Measurements from ENCODE around the gene KRT31.

DNA sequence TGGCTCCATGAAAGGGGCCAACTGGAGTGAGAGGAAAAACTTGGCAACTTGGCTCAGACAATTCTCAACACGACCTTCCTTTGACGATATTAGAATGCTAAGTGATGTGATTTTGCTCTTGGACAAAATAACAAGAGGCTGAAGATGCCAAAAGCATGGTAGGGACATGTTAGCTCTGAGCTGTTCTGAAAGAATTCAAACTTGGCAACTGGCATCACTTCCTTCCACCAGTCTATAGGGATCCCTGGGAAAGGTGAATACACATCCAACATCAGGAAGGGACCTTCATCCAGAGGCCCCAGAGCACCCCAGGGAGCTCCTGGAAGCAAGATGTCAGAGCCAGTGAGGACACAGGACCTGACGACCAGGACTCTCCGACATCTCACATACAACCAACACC lies 22.7 kb upstream of the KRT31 start:
- TF ChIP-seq, protein P1, sequence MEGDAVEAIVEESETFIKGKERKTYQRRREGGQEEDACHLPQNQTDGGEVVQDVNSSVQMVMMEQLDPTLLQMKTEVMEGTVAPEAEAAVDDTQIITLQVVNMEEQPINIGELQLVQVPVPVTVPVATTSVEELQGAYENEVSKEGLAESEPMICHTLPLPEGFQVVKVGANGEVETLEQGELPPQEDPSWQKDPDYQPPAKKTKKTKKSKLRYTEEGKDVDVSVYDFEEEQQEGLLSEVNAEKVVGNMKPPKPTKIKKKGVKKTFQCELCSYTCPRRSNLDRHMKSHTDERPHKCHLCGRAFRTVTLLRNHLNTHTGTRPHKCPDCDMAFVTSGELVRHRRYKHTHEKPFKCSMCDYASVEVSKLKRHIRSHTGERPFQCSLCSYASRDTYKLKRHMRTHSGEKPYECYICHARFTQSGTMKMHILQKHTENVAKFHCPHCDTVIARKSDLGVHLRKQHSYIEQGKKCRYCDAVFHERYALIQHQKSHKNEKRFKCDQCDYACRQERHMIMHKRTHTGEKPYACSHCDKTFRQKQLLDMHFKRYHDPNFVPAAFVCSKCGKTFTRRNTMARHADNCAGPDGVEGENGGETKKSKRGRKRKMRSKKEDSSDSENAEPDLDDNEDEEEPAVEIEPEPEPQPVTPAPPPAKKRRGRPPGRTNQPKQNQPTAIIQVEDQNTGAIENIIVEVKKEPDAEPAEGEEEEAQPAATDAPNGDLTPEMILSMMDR (IDR thresholded peaks at IDR 0.05; ENCODE audit: poor library complexity, severe bottlenecking) = no peak
- no peak for TF ChIP-seq EZH2 (IDR thresholded peaks at IDR 0.05; ENCODE audit: borderline replicate concordance, insufficient read depth, low read length, poor library complexity, severe bottlenecking)
- TF ChIP-seq RAD21 (conservative IDR thresholded peaks at IDR 0.05) = no peak
- TF ChIP-seq EP300 (conservative IDR thresholded peaks at IDR 0.05; ENCODE audit: poor library complexity, severe bottlenecking) = no peak
- no peak for TF ChIP-seq TAF1 (IDR thresholded peaks at IDR 0.05; ENCODE audit: low read depth)

Measured in neural cell (in vitro differentiated cells).